EH (cell line): ENCODE results near the gene IGF2R.
"Not testable (repeated sequence)": the region's sequence is repeated elsewhere in the genome, so short reads cannot be mapped to it uniquely, and the experiment has no call there.

Experiments
- DNase-seq: peaks from one replicate; pipeline ENCODE4 v3.0.0-alpha.2; 2015; ENCODE audit warnings: low read depth

IGF2R gene, protein sequence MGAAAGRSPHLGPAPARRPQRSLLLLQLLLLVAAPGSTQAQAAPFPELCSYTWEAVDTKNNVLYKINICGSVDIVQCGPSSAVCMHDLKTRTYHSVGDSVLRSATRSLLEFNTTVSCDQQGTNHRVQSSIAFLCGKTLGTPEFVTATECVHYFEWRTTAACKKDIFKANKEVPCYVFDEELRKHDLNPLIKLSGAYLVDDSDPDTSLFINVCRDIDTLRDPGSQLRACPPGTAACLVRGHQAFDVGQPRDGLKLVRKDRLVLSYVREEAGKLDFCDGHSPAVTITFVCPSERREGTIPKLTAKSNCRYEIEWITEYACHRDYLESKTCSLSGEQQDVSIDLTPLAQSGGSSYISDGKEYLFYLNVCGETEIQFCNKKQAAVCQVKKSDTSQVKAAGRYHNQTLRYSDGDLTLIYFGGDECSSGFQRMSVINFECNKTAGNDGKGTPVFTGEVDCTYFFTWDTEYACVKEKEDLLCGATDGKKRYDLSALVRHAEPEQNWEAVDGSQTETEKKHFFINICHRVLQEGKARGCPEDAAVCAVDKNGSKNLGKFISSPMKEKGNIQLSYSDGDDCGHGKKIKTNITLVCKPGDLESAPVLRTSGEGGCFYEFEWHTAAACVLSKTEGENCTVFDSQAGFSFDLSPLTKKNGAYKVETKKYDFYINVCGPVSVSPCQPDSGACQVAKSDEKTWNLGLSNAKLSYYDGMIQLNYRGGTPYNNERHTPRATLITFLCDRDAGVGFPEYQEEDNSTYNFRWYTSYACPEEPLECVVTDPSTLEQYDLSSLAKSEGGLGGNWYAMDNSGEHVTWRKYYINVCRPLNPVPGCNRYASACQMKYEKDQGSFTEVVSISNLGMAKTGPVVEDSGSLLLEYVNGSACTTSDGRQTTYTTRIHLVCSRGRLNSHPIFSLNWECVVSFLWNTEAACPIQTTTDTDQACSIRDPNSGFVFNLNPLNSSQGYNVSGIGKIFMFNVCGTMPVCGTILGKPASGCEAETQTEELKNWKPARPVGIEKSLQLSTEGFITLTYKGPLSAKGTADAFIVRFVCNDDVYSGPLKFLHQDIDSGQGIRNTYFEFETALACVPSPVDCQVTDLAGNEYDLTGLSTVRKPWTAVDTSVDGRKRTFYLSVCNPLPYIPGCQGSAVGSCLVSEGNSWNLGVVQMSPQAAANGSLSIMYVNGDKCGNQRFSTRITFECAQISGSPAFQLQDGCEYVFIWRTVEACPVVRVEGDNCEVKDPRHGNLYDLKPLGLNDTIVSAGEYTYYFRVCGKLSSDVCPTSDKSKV (N-terminal part only)

DNA sequence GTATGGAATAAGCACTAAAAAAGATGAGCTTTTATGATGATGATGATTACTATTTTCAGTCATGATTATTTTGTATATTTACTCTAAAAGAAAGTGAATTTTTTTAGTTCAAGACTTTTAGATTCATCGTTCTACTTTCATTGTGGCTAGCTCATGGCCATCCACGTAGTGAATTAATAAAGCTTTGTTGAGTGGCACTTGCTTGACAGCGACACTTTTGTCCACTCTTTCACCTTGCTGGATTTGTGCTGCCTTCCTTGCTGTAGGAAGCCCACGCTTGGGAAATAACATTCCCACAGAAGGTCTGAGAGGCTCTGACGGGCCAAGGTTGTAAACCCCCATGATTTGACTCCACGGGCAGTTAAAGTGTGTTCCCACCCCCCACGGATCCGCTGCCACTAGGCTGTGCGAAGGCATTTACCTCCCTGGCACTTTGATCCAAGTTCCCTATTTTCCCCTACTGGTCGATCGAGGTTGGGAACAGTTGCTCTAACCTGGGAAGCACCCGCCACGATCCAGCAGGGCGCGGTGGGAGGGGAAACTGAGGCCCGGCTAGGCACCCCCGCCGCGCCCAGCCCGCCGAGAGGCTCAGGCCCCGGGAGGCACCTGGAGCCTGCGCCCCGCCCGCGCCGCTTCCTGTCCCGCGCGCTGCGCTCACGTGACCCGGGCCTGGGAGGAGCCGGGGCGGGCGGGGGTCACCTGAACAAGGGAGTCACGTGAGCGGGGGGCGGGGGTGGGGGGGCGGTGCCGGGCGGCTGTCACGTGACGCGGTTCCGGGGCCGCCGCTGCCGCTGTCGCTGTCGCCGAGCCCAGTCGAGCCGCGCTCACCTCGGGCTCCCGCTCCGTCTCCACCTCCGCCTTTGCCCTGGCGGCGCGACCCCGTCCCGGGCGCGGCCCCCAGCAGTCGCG is at the start of gene IGF2R:
Gene IGF2R (plus strand): TSS at position 788 of the 909 bp plus-strand sequence. CDS start 165 bp downstream, outside the sequence.
- peak; percentile 89 for DNase-seq

DNA sequence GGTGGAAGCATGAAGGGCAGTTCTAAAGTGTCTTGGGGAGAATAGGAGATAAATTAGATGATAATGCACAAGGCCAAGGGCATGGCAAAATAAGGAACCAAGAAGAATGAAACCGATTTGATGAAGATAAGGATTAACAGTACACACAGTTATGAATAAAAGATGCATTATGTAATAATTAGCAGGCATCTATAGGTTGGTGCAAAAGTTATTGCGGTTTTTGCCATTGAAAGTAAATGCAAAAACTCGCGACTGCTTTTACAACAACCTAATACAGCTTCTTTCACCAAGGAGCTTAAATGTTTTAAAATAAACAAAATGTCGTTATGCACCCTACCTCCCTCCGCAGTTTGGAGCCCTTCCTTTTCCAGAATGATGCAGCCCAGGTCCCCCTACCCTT is 49.1 kb upstream of the IGF2R start:
- DNase-seq: no peak

DNA sequence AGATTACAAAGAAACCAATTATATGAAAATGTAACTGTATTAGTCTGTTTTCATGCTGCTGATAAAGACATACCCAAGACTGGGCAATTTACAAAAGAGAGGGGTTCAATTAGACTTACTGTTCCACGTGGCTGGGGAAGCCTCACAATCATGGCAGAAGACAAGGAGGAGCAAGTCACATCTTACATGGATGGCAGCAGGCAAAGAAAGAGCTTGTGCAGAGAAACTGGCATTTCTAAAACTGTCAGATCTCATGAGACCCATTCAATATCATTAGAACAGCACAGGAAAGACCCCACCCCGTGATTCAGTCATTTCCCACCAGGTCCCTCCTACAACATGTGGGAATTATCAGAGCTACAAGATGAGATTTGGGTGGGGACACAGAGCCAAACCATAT is 44.7 kb upstream of the IGF2R start:
- DNase-seq: not testable (repeated sequence)

DNA sequence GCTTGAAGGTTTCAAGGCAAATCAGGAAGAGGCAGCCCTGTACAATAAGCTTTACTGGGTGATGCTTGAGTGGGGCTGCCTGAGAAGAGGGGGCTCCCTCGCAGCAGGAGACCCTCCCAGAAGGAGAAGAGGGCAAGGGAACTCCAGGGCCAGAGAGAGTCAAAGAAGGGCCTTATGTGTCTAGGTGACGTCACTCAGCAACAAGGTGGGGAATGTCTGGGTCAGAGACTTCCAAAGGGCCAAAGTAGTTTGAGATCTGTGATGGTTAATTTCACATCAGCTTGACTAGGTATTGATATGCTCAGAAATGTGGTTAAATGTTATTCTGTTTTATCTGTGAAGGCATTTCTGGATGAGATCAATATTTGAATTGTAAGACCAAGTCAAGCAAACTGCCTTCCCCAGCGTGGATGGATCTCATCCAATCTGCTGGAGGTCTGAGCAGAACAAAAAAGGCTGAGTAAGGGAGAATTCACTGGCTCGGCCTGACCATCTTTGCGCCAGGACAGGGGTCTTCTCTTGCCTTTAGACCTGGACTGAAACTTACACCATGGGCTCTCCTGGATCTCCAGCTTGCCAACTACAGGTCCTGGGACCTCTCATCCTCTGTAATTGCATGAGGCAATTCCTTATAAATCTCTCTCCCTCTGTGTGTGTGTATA is 42.2 kb upstream of the IGF2R start:
- DNase-seq: no peak

DNA sequence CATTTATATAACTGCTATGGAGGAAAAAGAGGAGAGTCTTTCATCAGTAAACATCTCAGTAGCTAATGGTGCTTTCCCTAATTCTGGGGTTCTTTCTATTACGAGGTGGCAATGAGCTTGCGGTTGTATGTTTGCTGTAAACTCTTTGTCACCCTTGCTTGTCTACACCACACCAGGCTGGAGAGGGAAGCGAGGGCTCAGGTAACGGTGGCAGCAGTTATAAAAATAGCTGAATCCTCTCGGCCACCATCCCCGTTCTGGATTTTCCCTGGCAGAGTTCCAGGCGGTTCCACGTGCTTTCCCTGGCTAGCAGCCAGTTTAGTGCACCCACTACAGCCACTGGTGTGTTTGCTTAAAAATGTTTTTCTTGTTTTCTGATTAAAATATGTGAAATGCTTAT is 39.1 kb upstream of the IGF2R start:
- DNase-seq: no peak

DNA sequence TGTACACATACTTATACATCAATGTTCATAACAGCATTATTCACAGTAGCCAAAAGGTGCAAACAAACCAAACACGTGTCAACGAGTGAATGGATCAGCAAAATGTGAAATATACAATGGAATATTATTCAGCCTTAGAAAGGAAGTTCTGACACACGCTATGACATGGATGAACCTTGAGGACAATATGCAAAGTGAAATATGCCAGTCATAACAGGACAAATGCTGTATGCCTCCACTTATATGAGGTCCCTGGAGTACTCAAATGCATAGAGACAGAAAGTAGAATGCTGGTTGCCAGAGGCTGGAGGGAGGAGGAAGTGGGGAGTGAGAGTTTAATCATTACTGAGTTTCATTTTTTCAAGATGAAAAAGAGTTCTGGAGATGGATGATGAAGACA is 37.8 kb upstream of the IGF2R start:
- no peak for DNase-seq

DNA sequence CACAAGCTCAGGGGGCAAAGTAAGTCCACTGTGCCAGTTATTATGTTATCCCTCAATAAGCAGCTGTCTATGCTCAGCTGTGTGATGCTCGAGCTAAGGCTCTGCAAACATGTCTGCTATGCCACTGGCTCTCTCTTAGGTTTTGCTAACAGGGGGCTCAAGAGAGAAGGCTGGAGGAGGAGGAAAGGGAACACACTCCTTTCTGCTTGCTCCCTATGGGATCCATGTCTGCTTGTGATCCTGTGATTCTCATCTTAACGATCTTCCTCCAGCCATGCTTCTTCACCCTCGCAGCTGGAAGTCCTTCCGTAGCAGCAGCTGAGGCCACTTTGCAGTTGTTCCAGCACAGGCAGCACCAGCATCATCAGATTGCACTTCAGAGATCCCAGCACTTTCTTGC is 37.0 kb upstream of the IGF2R start:
- no peak for DNase-seq

DNA sequence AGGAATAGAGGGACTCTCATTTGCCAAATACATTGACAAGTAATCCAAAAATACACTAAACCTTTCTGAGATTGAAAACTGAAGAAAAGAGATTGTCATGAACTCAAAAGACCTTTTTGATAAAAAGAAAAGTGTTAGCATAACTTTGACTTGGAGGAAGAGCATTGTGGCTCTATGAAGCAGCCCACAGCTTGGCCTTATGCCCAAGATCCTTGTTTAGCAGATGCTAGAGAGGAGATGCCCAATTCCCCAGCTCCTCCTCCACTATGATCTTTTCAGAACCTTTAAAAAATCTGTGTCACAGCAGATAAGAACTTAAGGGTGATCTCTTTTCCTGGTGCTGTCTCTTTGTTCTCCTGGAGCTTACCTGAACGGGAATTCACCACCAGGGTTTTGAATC is 35.8 kb upstream of the IGF2R start:
- peak; percentile 29 for DNase-seq

DNA sequence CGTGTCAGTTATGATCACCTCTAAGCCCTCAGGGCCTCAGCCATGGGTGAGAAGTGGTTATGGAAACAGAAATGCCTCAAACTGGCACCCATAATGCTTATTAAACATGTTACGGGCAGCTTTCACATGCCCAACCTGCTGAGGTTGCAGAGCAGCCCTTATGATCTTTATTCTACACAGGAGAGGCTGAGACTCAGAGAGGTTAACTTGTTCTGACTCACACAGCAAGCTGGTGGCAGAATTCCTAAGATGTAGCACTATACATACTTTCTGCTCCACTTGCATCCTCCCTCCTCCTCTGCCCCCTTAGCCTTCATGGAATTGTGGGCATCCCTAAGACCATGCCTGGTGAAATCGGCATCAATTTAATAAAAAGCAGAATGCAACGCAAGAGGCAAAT is 34.7 kb upstream of the IGF2R start:
- DNase-seq: peak; percentile 54

DNA sequence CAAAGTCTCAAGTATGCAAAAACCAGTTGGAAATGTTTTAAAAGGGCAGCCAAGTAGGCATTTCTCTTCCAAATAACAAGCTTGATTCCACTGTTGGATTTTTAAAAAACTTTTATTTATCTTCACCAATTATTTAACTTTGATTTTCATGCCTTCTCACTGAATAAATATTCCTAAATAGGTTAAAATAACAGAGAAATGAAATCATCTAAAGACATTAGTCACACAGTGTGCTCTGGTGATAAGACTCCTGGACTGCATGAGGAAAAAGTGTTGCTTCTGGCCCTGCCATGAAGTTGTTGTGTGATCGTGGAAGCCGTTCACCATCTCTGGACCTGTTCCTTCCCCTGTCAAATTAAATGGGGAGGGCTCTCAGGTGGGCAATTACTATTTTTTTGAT is 33.8 kb upstream of the IGF2R start:
- DNase-seq: peak; percentile 44

DNA sequence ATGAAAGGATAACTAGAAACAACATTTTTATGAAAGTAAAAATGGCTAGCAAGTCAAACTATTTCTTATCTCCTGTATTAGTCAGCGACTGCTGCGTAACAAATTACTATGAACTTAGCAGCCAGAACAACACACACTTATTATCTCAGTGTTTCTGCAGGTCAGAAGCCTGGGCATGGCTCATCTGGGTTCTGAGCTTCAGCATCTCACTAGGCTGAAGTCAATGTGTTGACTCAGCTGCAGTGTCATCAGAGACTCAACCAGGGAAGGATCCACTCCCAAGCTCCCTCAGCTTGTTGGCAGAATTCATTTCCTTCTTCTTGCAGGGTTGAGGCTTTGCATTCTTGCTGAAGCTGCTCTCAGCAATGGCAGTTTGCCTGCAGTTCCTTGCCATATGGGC is 33.2 kb upstream of the IGF2R start:
- peak; percentile 47 for DNase-seq

DNA sequence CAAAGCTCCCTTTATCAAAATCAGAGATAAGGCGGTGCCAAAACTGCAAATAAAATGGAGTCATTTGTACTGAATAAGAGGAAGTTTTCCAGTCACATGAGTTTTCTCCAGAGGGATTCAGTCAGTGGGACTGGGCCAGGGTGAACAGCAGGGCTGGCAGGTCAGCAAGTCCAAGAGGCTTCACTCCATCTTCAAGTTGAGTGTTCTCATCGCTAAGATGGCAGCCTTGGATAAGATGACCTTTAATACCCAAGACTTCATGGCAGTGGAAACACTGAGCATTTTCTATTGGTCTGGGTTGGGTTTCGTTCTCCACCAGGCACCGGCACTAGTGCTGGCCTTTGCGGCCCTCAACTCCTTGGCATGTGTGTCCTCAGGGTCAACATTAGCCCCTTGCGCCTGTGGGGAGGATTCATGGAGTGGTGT is 29.3 kb upstream of the IGF2R start:
- DNase-seq: no peak

DNA sequence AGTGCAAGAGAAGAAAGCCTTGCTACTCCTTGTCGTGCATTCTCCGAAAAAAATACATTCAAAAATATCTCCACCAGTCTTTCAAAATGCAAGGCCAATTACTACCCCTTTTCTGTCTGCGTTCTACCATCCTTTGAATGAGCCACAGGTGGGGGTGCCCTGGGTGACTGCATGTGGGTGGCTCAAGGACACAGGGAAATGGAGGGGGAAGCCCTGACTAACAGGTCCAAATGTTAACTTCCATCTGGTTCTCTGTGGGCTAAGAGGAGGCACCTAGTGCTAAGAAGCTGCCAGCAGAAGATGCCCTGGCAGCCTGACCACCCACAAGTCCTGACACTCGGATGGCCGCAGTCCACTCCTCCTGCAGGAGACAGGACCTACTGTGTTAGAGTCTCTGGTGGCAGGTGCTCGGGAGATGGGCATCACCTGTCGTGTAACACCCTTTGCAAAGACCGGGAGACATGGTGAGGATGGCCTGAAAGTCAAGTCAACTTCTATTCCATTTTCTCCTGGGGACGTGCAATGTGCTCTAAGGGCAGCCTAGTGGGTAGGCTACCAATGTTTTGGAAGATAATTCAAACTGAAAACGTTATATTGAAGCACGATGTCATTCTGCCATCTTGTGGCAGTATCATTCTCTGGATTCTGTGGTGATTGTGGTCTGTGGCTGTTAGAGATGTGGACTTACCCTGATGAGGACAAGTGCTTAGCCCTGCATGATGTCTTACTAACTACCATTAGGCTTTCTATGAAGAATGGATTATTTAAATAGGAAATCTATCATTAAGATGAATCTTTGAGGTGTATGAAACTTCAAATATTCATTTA is 27.4 kb upstream of the IGF2R start:
- peak; percentile 66 for DNase-seq

DNA sequence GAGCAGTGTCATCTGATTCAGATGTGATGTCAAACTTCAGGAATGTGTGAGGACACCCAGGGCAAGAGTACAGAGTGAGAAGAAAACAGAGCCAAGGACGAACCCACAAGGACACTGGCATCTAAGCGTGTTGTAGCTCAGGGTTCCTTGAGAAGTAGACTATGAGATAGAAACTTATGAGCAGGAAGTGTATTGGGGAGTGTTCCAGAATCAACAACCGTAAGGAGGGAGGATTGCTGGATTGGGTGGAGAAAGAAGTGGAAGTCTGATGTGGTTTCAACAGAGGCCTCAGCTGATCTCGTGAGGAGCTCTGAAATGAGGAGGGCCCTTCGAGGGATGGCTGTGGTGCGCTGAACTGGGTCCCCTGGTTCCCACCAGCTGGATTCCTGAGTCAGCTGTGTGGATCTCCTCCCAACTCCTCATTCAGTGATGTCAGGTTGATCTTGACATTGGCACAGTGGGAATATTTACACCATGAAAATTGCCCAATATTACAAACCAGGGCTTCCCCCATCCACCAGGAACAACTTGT is 25.7 kb upstream of the IGF2R start:
- peak; percentile 87 for DNase-seq

DNA sequence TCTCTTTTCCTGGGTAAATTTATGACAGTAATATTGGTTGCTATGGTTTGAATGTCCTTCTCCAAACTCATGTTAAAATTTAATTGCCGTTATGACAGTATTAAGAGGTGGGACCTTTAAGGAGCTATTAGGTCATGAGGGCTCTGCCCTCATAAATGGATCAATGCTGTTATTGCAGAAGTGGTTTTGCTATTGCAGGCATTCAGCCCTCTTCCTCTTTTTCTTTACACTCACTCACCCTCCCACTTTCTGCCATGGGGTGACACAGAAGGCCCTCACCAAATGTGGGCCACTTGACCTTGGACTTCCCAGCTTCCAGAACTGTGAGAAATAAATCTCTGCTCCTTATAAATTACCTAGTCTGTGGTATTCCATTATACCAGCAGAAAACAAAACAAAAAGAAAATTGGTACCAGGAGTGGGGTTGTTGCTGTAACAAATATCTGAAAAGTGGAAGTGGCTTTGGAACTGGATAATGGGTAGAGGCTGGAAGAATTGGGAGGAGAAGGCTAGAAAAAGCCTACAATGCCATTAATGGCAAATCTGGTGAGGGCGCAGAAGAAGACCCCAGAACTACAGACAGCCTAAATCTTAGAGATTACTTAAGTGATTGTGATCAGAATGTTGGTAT is 24.8 kb upstream of the IGF2R start:
- no peak for DNase-seq

DNA sequence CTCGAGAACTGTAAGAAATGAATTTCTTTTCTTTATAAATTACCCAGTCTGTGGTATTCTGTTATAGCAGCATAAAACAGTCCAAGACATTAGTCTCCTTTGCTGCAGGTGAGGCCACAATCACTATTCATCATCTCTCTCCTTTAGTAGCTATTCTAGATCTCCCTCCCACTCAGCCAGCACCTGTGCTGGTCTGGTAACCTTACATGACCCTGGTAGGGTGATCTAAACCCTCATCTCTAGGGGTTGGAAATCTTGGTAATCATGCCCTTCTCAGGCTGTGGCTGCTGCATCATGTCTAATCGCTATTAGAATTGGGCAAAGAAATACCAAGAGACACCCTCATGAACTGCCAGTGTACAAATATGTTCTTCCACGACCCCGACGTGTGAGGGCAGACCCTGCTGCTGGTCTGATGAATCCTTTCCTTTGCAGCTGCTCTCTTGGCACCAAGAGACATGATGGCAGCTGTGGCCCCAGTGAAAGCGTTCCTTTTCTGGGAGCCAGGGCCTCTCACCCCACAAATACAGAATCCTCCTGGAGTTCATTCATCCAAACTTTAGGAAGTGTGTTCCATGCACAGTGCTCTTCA is 23.0 kb upstream of the IGF2R start:
- DNase-seq: no peak

DNA sequence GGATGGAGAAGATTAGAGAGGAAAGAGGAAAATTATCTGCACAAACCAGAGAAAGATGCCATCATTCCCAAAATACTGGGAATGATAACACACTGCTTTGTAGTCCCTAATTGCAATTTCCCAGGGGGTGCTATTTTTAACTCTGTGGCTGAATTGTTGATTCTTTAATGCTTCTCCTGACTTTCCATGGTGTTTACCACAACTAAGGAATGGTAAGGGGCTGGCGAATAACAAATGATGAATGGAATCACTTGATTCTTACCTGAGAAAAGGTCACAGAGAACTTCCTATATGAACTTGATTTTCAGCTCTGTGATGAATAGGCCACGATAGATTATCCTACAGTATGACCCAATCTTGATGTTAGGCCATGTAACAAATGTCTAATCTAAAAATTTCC is 22.0 kb upstream of the IGF2R start:
- DNase-seq: no peak

DNA sequence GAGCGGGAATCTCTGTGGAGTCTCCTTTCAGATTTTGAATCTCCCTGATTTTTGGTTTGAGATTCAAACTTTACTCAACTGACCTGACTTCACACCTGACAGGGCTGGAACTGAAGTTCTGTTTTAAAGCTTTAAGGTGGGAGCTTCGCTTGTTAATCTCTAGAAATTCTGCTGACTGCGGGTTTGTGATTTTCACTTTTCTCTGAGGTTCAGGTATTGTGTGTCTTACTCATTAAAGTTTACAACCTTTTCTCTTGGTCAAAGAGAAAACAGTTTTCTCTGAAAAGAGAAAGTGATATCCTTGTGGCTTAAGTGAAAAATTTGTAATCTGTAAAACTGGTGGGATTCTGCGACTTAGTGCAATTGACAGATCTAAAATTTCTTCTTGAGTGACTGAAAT is 20.7 kb upstream of the IGF2R start:
- no peak for DNase-seq

DNA sequence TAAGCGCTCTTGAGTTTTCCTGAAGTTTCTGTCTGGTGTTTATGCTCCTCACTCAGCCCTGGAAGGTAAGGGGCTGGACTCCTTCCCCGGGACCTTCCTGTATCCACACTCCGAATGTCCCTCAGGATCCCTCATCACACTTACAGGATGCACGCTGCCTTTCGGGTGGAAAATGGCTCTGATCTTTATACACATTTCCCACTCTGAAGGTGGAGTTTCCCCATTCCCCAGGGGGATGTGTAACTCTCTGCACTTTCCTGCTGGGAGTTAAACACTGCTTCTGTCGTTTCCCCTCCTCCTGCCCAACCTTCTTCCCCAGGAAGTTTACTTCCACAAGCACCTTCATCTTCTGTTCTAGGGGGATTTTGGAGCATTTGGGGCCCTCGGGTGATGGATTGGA is 17.1 kb upstream of the IGF2R start:
- DNase-seq: no peak
